ENCODE data around the gene STK33.

GRCh38 chr11:8387141-8387540, 206.9 kb downstream of the STK33 start:
- TF ChIP-seq, protein P1, sequence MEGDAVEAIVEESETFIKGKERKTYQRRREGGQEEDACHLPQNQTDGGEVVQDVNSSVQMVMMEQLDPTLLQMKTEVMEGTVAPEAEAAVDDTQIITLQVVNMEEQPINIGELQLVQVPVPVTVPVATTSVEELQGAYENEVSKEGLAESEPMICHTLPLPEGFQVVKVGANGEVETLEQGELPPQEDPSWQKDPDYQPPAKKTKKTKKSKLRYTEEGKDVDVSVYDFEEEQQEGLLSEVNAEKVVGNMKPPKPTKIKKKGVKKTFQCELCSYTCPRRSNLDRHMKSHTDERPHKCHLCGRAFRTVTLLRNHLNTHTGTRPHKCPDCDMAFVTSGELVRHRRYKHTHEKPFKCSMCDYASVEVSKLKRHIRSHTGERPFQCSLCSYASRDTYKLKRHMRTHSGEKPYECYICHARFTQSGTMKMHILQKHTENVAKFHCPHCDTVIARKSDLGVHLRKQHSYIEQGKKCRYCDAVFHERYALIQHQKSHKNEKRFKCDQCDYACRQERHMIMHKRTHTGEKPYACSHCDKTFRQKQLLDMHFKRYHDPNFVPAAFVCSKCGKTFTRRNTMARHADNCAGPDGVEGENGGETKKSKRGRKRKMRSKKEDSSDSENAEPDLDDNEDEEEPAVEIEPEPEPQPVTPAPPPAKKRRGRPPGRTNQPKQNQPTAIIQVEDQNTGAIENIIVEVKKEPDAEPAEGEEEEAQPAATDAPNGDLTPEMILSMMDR (conservative IDR thresholded peaks at IDR 0.05): no peak
- no peak for TF ChIP-seq EZH2 (IDR thresholded peaks at IDR 0.05; ENCODE audit: low read depth)
